Thyroid gland (tissue), 4 donors: ENCODE data around the gene ASXL1.

Source experiments
- CTCF ChIP-seq, 6 experiments: fragments of 200-600 bp in 3 of 6; fragments of 450-650 bp in 3 of 6; sonication (generic) in 3 of 6; IDR thresholded peaks; one replicate each; pipeline ENCODE4 v1.5.1; 2016 to 2019; ENCODE audit warnings: antibody characterized with exemption in 6 of 6, mild to moderate bottlenecking in 2 of 6, inconsistent platforms in 1 of 6, moderate library complexity in 1 of 6
- POLR2A ChIP-seq, 2 donors: fragments of 450-650 bp; IDR thresholded peaks; one replicate each; pipeline ENCODE4 v1.6.1; 2017; ENCODE audit warnings: antibody characterized with exemption in 2 of 2, mild to moderate bottlenecking in 2 of 2, moderate library complexity in 1 of 2

- TF ChIP-seq CTCF (IDR thresholded peaks at IDR 0.05) (no peak), POLR2A (IDR thresholded peaks at IDR 0.05) (no peak)
Measured at GRCh38 chr20:32411955-32412706, 54.0 kb downstream of the ASXL1 start.
